Erythroblast (primary cell): ENCODE measurements around the gene GALNT5.
"Not testable (repeated sequence)": the region's sequence is repeated elsewhere in the genome, so short reads cannot be mapped to it uniquely, and the experiment has no call there.

Source experiments
- DNase-seq, 2 experiments: peaks; one replicate each; lab custom pipeline; 2025; lab: John Stamatoyannopoulos, UW
- GATA1 ChIP-seq: IDR thresholded peaks from 2 replicates; pipeline ENCODE4 v1.6.1; 2011; ENCODE audit warnings: low read depth, mild to moderate bottlenecking, control low read depth, low read length, moderate library complexity
- POLR2A ChIP-seq: IDR thresholded peaks from 2 replicates; pipeline ENCODE4 v1.6.1; 2011; ENCODE audit warnings: mild to moderate bottlenecking, low read length

GALNT5 gene

DNA sequence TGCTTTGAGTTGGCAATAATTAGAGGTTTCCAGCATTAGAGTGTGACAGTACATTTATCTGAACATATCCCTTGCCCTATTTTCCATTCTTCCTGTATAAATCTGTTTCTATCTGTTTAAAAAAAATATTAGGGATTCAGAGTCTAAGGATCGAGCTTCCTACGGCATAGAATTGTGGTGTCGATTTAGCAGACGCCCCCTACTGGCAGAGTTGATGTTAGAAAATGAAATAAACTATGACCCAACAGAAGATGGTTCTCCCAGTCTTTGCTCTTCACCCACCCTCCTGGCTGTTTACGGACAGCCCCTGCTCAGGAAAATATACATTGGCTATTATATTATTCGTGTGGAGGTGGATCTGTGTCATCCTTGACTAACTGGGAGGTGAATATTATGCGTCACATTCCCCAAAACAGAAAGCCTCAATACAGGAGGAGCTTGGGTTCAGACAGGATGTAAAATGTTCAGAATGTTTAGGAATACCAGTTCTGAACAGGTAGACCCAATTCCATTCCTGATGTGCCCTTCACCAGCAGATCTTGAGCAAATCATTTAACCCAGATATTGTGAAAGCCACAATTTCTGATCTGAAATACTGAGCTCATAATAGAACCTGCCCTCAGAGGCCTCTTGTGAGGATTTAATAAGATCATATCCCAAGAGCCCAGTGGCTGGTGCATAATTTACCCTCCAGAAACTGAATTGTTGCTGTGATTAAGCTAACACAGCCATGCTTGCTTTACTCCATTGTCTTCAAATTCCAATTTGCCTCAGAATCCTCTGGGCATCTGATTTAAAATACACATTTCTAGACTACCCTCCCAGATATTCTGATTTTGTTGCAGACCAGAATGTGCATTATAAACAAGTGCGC, 78.9 kb downstream of the GALNT5 start:
- TF ChIP-seq POLR2A: no peak
- no peak for TF ChIP-seq GATA1
- DNase-seq: peak; percentile 40 to 76

DNA sequence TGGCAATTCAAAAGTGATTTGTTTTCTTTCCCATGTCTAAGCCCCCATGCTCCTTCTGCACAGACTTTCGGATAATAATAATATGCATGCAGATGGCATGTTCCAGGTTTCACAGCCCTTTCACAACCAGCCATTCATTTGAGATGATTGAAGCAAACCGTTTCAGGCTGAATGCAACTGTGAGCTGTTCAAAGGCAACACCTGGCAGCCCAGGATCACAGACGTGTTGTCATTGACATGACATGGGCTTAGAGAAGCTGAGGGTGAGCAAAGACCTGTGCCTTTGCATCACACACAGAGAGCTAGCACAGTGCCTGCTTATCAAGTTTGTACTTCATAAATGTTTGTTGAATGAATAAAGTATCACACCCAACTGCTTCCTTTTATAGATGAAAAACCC, 80.5 kb downstream of the GALNT5 start:
- DNase-seq: no peak
- TF ChIP-seq POLR2A (no peak), GATA1 (no peak)

DNA sequence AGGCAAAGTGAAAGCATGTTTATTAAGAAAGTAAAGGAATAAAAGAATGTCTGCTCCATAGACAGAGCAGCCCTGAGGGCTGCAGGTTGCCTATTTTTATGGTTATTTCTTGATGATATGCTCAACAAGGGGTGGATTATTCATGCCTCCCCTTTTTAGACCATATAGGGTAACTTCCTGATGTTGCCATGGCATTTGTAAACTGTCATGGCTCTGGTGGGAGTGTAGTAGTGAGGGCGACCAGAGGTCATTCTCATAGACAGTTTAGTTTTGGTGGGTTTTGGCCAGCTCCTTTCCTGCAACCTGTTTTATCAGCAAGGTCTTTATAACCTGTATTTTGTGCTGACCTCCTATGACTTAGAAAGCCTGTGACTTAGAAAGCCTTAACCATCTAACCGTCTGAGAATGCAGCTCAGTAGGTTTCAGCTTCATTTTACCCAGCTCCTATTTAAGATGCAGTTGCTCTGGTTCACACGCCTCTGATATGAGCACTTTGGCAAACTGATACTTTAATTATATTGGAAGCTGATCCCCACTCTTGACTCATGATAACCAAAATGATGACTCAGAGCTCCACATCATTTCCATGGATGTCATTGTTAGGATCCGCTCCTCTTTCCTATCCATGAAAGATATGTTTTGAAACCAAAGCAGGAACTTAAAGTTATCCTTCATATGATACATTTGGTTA, 82.6 kb downstream of the GALNT5 start:
- no peak for TF ChIP-seq POLR2A
- no peak for TF ChIP-seq GATA1
- DNase-seq: no peak

DNA sequence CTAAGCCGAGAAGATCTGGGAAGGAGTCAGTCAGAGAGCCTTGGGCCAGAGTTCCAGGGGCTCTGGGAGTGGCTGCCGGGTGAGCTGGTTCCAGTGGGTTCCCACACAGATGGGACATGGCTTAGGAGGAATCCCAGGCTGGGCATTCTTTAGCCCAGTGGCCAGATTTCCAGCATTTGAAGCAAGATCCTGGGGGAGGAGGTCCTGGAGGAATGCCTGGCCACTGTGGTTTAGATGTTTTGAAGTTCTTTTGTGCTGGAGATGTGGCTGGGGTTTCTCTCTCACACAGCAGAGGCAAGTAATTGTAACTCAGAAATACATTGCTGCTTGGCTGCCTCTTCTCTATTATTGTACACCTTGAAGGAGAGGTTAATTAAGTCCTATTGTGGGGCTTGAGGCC, 83.9 kb downstream of the GALNT5 start:
- DNase-seq: not testable (repeated sequence)

DNA sequence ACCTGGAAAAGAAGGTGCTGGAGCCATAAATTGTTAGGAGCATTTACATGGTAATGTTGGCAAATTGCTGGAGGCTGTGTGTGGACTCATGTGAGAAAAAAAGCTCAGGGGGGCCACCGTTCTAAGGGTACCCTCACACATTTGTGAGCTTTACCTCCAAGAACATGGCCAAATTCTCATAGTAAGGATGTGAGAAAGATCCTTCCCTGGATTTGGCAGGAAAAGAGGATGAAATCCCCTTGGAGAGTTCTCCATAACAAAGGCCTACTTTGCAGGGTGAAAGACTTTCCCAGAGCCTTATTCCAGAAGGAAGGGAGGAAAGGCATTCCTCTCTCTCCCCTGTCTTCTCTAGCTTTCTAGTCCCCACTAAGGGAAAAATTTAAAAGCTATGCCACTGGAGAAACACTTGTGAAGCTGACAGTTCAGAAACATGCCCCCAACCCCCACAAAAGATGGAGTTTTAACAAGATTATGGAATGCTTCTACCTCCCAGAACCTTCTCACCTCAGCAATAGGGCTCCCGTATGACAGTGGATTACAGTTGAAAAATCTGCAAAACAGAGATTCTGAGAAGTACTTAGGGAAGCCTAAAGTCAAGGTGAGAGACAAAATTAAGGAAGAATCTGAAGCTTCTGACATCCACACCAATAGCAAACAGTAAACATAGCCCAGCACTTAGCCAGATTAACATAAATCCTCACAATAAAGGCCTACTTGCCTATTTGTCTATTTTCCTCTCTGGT, 88.3 kb downstream of the GALNT5 start:
- TF ChIP-seq POLR2A: no peak
- no peak for DNase-seq

DNA sequence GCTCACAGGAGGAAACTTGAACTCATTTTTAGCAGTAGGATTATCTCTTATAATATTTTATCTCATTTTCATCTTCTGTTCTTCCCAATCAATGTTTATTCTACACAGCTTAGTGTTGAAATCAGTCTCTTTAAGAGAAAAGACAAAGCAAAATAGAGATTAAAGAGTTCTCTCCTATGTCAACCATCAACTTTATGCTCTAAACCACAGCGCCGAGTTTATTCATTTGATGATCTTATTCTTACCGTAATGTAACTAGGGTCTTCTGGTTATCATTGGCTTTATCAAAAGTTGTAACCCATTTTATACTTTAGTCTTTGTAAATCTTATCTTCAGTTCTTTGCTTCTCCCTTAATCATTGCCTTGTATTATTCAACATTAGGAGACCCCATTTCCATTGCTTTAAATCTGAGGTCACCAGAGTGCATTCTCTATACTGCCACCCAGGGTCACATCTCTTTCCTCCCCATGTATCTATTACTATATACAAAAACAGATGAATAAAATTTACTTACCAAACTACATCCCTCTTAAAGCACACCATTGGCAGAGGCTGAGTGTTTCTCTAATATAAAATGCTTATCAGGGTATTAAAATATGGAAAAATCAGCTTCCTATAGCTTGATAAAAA, 90.9 kb downstream of the GALNT5 start:
- no peak for TF ChIP-seq POLR2A
- TF ChIP-seq GATA1: no peak
- no peak for DNase-seq

DNA sequence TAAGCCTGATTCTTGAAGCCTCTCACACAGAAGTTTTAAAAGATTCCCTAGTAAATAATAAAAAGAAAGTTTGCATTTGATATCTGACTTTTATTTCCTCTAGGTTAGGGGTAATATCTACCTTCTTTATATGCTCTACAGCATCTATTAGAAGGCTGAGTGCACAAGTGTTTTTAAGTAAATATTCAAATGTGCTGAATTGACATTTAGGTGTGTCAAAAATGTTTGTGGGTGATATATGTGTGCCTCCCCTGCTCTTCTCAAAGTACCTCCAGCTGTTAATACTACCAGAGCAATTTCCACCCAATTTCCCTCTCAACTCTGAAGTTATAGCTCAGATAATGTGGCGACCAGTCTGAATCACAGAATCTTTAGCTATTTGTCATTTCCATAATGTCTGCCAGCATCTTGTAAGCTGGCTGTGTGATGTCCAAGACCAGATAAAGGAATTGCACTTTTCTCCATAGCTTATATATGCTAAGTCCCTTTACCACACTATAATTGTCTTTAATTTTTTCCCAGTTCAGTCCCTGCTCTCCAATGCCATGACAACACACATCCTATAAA, 92.5 kb downstream of the GALNT5 start:
- DNase-seq: no peak
- no peak for TF ChIP-seq POLR2A
- no peak for TF ChIP-seq GATA1

DNA sequence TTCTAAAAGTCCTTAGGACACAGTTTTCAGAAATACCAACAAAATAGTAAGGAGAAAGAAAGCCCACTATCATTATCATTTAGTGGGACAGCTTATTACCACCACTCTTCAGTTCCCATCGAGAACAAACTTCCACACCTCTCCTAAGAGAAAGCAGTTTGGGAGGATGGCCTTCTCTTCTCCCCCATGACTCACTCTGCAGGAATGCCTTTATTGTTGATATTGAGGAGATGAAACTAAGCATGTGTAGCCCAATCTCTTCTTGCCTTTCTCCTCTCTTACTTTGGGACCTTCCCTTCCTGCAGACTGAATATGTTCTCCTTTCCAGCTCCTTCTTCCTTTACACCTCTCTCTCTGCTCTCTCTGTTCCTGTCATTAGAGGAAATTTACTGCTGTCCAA, 98.1 kb downstream of the GALNT5 start:
- TF ChIP-seq POLR2A (no peak), GATA1 (no peak)

DNA sequence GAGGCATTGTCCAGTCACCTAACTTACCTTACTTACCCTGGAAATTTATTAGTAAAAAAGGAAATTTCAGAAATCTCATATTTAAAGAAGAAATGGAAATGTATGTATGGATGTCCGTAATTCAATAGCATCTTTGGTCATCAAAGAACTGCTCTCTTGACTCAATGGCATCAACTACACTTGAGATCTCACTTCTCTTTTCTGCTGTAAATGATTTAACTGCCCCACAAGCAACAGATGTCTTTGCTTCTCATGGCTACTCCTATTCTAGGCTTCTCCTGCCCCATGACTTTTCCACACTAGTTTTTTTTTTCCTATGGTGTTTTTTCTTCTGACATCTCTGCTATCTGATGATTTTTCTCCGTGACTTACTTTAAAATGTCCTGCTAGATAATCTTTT, 102.1 kb downstream of the GALNT5 start:
- TF ChIP-seq GATA1 (no peak), POLR2A (no peak)

More for the DNA sequence above, 98.1 kb downstream of the GALNT5 start:
- no peak for DNase-seq

DNA sequence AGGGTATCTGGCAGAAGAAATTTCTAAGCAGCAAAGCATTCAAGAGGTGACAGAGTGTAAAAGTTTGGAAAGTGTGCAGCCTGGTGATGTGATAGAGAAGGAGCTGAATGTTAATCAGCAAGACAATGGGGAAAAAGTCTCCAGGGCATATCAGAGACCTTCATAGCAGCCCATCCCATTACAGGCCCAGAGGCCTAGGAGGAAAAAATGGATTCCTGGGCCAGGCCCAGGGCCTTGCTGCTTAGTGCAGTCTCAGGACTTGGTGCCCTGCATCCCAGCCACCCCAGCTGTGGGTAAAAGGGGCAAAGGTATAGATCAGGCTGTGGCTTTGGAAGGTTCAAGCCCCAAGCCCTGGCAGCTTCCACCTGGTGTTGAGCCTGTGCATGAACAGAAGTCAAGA, 104.0 kb downstream of the GALNT5 start:
- TF ChIP-seq GATA1 (no peak), POLR2A (no peak)
- DNase-seq: no peak

More for the DNA sequence above, 102.1 kb downstream of the GALNT5 start:
- DNase-seq: no peak

DNA sequence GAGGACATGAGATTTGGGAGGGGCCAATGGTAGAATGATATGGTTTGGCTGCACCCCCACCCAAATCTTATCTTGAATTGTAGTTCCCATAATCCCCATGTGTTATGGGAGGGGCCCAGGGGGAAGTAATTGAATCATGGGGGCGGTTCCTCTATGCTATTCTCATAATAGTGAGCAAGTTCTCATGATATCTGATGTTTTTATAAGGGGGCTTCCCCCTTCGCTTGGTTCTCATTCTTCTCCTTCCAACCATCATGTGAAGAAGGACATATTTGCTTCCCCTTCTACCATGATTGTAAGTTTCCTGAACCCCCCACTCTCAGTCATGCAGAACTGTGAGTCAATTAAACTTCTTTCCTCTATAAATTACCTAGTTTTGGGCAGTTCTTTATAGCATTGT, 105.1 kb downstream of the GALNT5 start:
- no peak for DNase-seq
- TF ChIP-seq POLR2A: no peak
- no peak for TF ChIP-seq GATA1

DNA sequence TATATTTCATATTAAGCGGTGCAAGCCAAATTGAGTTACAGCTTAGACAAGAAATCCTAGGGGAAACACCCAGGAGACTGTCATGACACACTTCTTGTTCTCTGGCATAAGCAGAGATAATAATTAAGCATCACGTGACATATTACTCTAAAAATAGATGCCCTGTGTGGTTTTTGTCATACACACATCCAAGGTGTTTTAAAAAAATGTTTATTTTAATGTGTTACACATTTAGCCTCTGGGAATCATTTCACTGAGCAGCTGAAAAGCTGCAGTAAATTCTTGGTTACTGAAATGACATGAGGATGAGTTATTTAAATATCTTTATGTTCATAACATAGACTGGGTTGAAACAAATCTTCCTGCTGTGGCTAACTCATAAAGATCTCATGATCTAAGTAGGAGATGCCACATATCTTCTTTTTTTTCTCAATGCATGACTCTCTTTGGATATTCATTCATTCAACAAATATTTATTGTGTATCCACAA, 106.2 kb downstream of the GALNT5 start:
- TF ChIP-seq GATA1 (no peak), POLR2A (no peak)
- DNase-seq: no peak
